Calu3 (cell line): ENCODE measurements around the gene LCE1D. TPM values are rescaled to one million over a fixed set of nuclear protein-coding genes. Genes with fewer than 3 reads are reported as not detected.

Experiments
- BruUV-seq: library from RNA; stranded (reverse); fragments of 400-500 nt; replicated peaks from 2 replicates; lab custom pipeline; 2021; lab: Mats Ljungman, UMichigan
- CTCF ChIA-PET: fragments of 300-600 bp; sonication (Branson Sonifier 250); formaldehyde crosslinking; loops from one replicate; lab custom pipeline; 2022; ENCODE audit warnings: antibody characterized with exemption; lab: Charles Lee
- DNase-seq: peaks from one replicate; pipeline ENCODE4 v3.0.0; 2022
- H3K27ac Mint-ChIP-seq: one replicate; pipeline ENCODE4 v1.8.0; 2022; ENCODE audit warnings: mixed read lengths; ENCODE audit not compliant: unreplicated experiment
- H3K27me3 Mint-ChIP-seq: one replicate; pipeline ENCODE4 v1.8.0; 2022; ENCODE audit warnings: mixed read lengths; ENCODE audit not compliant: unreplicated experiment
- H3K36me3 Mint-ChIP-seq: one replicate; pipeline ENCODE4 v1.8.0; 2022; ENCODE audit warnings: mild to moderate bottlenecking, moderate library complexity, mixed read lengths; ENCODE audit not compliant: insufficient read depth, unreplicated experiment
- H3K4me1 Mint-ChIP-seq: one replicate; pipeline ENCODE4 v1.8.0; 2022; ENCODE audit warnings: mild to moderate bottlenecking, low read depth, mixed read lengths; ENCODE audit not compliant: unreplicated experiment
- H3K4me3 Mint-ChIP-seq: one replicate; pipeline ENCODE4 v1.8.0; 2022; ENCODE audit warnings: mild to moderate bottlenecking, low read depth, moderate library complexity, mixed read lengths; ENCODE audit not compliant: unreplicated experiment
- H3K9me3 Mint-ChIP-seq: one replicate; pipeline ENCODE4 v1.8.0; 2022; ENCODE audit warnings: low read depth, mixed read lengths; ENCODE audit not compliant: unreplicated experiment
- CTCF ChIP-seq: fragments of 200-600 bp; IDR thresholded peaks from one replicate; pipeline ENCODE4 v1.8.0; 2022; ENCODE audit warnings: antibody characterized with exemption; ENCODE audit not compliant: unreplicated experiment
- intact Hi-C: fragments of 100-400 bp; cut with micrococcal nuclease; formaldehyde crosslinking; loops from one replicate; pipeline ENCODE4 v1.10.0; 2022; ENCODE audit not compliant: unreplicated experiment
- total RNA-seq: library from RNA; stranded (reverse); gene quantifications from 2 replicates; pipeline ENCODE4 v1.2.3, GENCODE V29; 2022

Gene LCE1D
- total RNA-seq, 1 experiment from 2014 or later = not detected

GRCh38 chr1:152786077-152786476 lies 10.4 kb upstream of the LCE1D start, which contains the start of gene LCE1E:
TSS of gene LCE1E (plus strand) at chr1:152786257. CDS start at chr1:152787300, 1,043 bp downstream.
- H3K9me3 Mint-ChIP-seq = no peaks in the 10 kb centered on the region
- no peaks in the 10 kb centered on the region for H3K36me3 Mint-ChIP-seq
- no peaks in the 10 kb centered on the region for H3K27me3 Mint-ChIP-seq
- no peak for TF ChIP-seq CTCF
- DNase-seq = no peak
- no peak within 1 kb of the TSS for H3K27ac Mint-ChIP-seq
- H3K4me1 Mint-ChIP-seq = peaks cover 43% of the 10 kb centered on the region
- no peak within 1 kb of the TSS for H3K4me3 Mint-ChIP-seq
- intact Hi-C loops = no loop called here
- CTCF ChIA-PET = no interaction called here
- BruUV-seq = no TSS peak

GRCh38 chr1:152795686-152796085 lies 835 bp upstream of the LCE1D start:
- H3K27ac Mint-ChIP-seq = no peak overlapping the region
- CTCF ChIA-PET = no interaction called here
- no peaks in the 10 kb centered on the region for H3K9me3 Mint-ChIP-seq
- no peak overlapping the region for H3K4me3 Mint-ChIP-seq
- peaks cover 55% of the 10 kb centered on the region for H3K27me3 Mint-ChIP-seq
- no peak for TF ChIP-seq CTCF
- no peak for DNase-seq
- H3K36me3 Mint-ChIP-seq = no peaks in the 10 kb centered on the region
- peaks cover 7% of the 10 kb centered on the region for H3K4me1 Mint-ChIP-seq
- BruUV-seq = no TSS peak
- intact Hi-C loops = no loop called here

- CTCF ChIA-PET = interaction anchor here (1.5 kb wide), 1 partner anchor 45 kb away, joined by 3 read pairs; no protein-coding TSS in a partner anchor
- no TSS peak for BruUV-seq
- TF ChIP-seq CTCF = no peak
- intact Hi-C loops = no loop called here
- H3K27ac Mint-ChIP-seq = no peak overlapping the region
- peaks cover 77% of the 10 kb centered on the region for H3K27me3 Mint-ChIP-seq
- H3K4me3 Mint-ChIP-seq = no peak overlapping the region
- no peaks in the 10 kb centered on the region for H3K4me1 Mint-ChIP-seq
- no peaks in the 10 kb centered on the region for H3K36me3 Mint-ChIP-seq
- H3K9me3 Mint-ChIP-seq = no peaks in the 10 kb centered on the region
- DNase-seq = no peak
These were observed 4.8 kb downstream of the LCE1D start for GRCh38 chr1:152801333-152801732.

- DNase-seq = no peak
- Mint-ChIP-seq H3K4me3 (no peak within 1 kb of the TSS), H3K4me1 (no peaks in the 10 kb centered on the region), H3K27ac (no peak within 1 kb of the TSS), H3K9me3 (no peaks in the 10 kb centered on the region), H3K27me3 (peaks cover 71% of the 10 kb centered on the region), H3K36me3 (no peaks in the 10 kb centered on the region)
- TF ChIP-seq CTCF = no peak
- BruUV-seq = no TSS peak
- CTCF ChIA-PET = no interaction called here
- intact Hi-C loops = no loop called here
These were observed 10.1 kb downstream of the LCE1D start, which contains the start of gene LCE1C for GRCh38 chr1:152806576-152806975. TSS of gene LCE1C (minus strand) at chr1:152806651. CDS start at chr1:152805478, 1,173 bp downstream.
